K562 (cell line): ENCODE results near the gene RASGEF1C. TPM values are rescaled to one million over a fixed set of nuclear protein-coding genes. Genes with fewer than 3 reads are reported as not detected.

ENCODE experiments used
- ATAC-seq: fragments of 200-7000 bp; cut with Tn5 transposase; 3 replicates; pipeline ENCODE4 v1.9.1; 2020; ENCODE audit warnings: moderate library complexity
- BruUV-seq: library from RNA; stranded (reverse); fragments of 400-500 nt; replicated peaks from 2 replicates; lab custom pipeline; 2021; lab: Mats Ljungman, UMichigan
- CTCF ChIA-PET: fragments of 300-600 bp; formaldehyde crosslinking; extraction: SDS; loops from one replicate; lab custom pipeline; 2021; ENCODE audit warnings: low intra/inter-chr PET ratio; lab: Yijun Ruan, JAX
- POLR2A ChIA-PET: fragments of 300-600, 350-650 bp; sonication (Branson Sonifier 250); formaldehyde crosslinking; extraction: SDS; loops from one replicate; lab custom pipeline; 2021; ENCODE audit warnings: antibody characterized with exemption, inconsistent platforms; lab: Yijun Ruan, JAX
- DNase-seq, 4 experiments: peaks; one replicate each; pipeline versions ENCODE4 v3.0.0 to v3.0.0-alpha.2; 2011 to 2018; ENCODE audit warnings: low spot score in 3 of 4, mixed read lengths in 3 of 4; ENCODE audit errors: extremely low read depth in 1 of 4
- FAIRE-seq: peaks from 2 replicates; lab custom pipeline; 2011; peaks lifted over from hg19 to GRCh38; lab: Jason Lieb, UNC
- H2AFZ ChIP-seq: 2 replicates; pipeline ENCODE4 v1.6.0; 2011; ENCODE audit warnings: low read depth, low read length, control low read depth, inconsistent platforms
- H3K27ac ChIP-seq: fragments of 200-600 bp; 3 replicates; pipeline ENCODE4 v1.8.0; 2011; ENCODE audit warnings: low read depth, mild to moderate bottlenecking, control low read depth, inconsistent platforms, low read length, moderate library complexity, mixed read lengths; ENCODE audit errors: extremely low read depth
- H3K27me3 ChIP-seq, 2 experiments: fragments of 300-600 bp in 1 of 2; 2 replicates in 1 of 2; 3 replicates in 1 of 2; pipeline versions ENCODE4 v1.6.0 to v1.8.0; 2011; ENCODE audit warnings: inconsistent platforms in 2 of 2, low read length in 2 of 2, mild to moderate bottlenecking in 1 of 2, mixed read lengths in 1 of 2, moderate library complexity in 1 of 2; ENCODE audit not compliant: control insufficient read depth in 2 of 2, insufficient read depth in 2 of 2
- H3K36me3 ChIP-seq: fragments of 300-600 bp; 3 replicates; pipeline ENCODE4 v1.8.0; 2011; ENCODE audit warnings: mild to moderate bottlenecking, low read length, inconsistent platforms; ENCODE audit not compliant: control insufficient read depth, insufficient read depth
- H3K4me1 ChIP-seq, 2 experiments: fragments of 200-600 bp in 1 of 2; replicated peaks in 1 of 2; 2 replicates in 1 of 2; 3 replicates in 1 of 2; pipeline versions ENCODE4 v1.5.1 to v1.8.0; 2011; ENCODE audit warnings: inconsistent platforms in 2 of 2, low read length in 2 of 2, mild to moderate bottlenecking in 1 of 2, mixed read lengths in 1 of 2, moderate library complexity in 1 of 2; ENCODE audit not compliant: control insufficient read depth in 2 of 2, insufficient read depth in 2 of 2
- H3K4me2 ChIP-seq: 2 replicates; pipeline ENCODE4 v1.6.1; 2011; ENCODE audit warnings: low read length, control low read depth, inconsistent platforms, mixed read lengths; ENCODE audit not compliant: insufficient read depth
- H3K4me3 ChIP-seq: fragments of 200-600 bp; sonication (generic), shearing (Covaris generic); 2 replicates; pipeline ENCODE4 v1.5.1; 2016; ENCODE audit warnings: control low read depth, inconsistent platforms
- H3K79me2 ChIP-seq: fragments of 200-600 bp; 3 replicates; pipeline ENCODE4 v1.8.0; 2011; ENCODE audit warnings: low read length, inconsistent platforms; ENCODE audit not compliant: control insufficient read depth, insufficient read depth
- H3K9ac ChIP-seq, 2 experiments: 2 replicates each; pipeline versions ENCODE4 v1.6.0 to v1.6.1; 2011; ENCODE audit warnings: low read depth in 2 of 2, low read length in 2 of 2, control low read depth in 1 of 2, inconsistent platforms in 1 of 2, mild to moderate bottlenecking in 1 of 2, mixed read lengths in 1 of 2; ENCODE audit not compliant: insufficient read depth in 1 of 2
- H3K9me1 ChIP-seq: one replicate; pipeline ENCODE4 v1.6.0; 2011; ENCODE audit warnings: inconsistent platforms, mild to moderate bottlenecking, low read length, moderate library complexity; ENCODE audit not compliant: control insufficient read depth, insufficient read depth
- H3K9me3 ChIP-seq: replicated peaks from 2 replicates; pipeline ENCODE4 v1.5.1; 2011; ENCODE audit warnings: low read depth, low read length, inconsistent platforms; ENCODE audit not compliant: control insufficient read depth, insufficient read depth
- H4K20me1 ChIP-seq: replicated peaks from 2 replicates; pipeline ENCODE4 v1.6.1; 2011; ENCODE audit warnings: low read length, inconsistent platforms, mixed read lengths; ENCODE audit not compliant: control insufficient read depth, insufficient read depth
- THRB ChIP-seq: fragments of 450-650 bp; formaldehyde crosslinking; conservative IDR thresholded peaks from 2 replicates; pipeline ENCODE4 v1.4.0; 2022; ENCODE audit warnings: mild to moderate bottlenecking, missing genetic modification characterization
- WGBS: fragments of 100-300 bp; shearing (Covaris generic); methylation state at CpG from one replicate; pipeline ENCODE4 v1.1.6; 2016; ENCODE audit warnings: low coverage, mixed read lengths; ENCODE audit not compliant: insufficient coverage; ENCODE audit errors: missing lambda C conversion rate; 5-methylcytosine and 5-hydroxymethylcytosine counted together
- in situ Hi-C: fragments of 300-500 bp; cut with MboI; formaldehyde crosslinking; loops from 4 replicates; pipeline ENCODE4 v1.15.0; 2018; ENCODE audit warnings: inconsistent platforms, mixed read lengths
- intact Hi-C: fragments of 100-400 bp; cut with micrococcal nuclease; formaldehyde crosslinking; loops from 2 replicates; pipeline ENCODE4 v1.14.2; 2022
- polyA plus RNA-seq, 8 experiments: library from polyadenylated mRNA; depleted of rRNA in 4 of 8; stranded (reverse) in 5 of 8; unstranded in 3 of 8; fragments of >200 nt; fragmentation: Nextera tagmentation in 2 of 8; fragmentation: Illumina TruSeq in 1 of 8; extraction: Ambion mirVana in 2 of 8; extraction: Trizol in 1 of 8; gene quantifications; 2 replicates each; pipeline versions ENCODE4 v1.2.1 to v1.2.3, GENCODE V29; 2011 to 2014; ENCODE audit warnings: inconsistent platforms in 1 of 8, missing spikeins in 1 of 8
- total RNA-seq, 7 experiments: library from RNA; depleted of rRNA in 6 of 7; stranded (reverse); fragments of >200 nt in 6 of 7; fragmentation: Illumina TruSeq in 2 of 7; extraction: Trizol in 2 of 7; gene quantifications; 2 replicates each; pipeline versions ENCODE4 v1.2.1 to v1.2.3, GENCODE V29; 2011 to 2021; ENCODE audit warnings: low replicate concordance in 1 of 7
- TF ChIP-seq, protein P1 (sequence below): fragments of 250-450 bp; sonication (Bioruptor Pico); IDR thresholded peaks from 2 replicates; pipeline ENCODE4 v1.8.0; 2021; ENCODE audit warnings: moderate library complexity, mild to moderate bottlenecking, inconsistent platforms
- TF ChIP-seq, protein P2 (sequence below): sonication (generic); formaldehyde crosslinking; IDR thresholded peaks from 2 replicates; pipeline ENCODE4 v1.9.0; 2022; ENCODE audit warnings: mild to moderate bottlenecking, missing genetic modification reagents

Gene RASGEF1C
- total and polyA plus RNA-seq, 9 of the 15 experiments (the other 6 are each of a cell fraction or from before 2014, with no cell fraction given) = 0.04 to 1.1 (median 0.21) TPM; not detected in 4

DNA sequence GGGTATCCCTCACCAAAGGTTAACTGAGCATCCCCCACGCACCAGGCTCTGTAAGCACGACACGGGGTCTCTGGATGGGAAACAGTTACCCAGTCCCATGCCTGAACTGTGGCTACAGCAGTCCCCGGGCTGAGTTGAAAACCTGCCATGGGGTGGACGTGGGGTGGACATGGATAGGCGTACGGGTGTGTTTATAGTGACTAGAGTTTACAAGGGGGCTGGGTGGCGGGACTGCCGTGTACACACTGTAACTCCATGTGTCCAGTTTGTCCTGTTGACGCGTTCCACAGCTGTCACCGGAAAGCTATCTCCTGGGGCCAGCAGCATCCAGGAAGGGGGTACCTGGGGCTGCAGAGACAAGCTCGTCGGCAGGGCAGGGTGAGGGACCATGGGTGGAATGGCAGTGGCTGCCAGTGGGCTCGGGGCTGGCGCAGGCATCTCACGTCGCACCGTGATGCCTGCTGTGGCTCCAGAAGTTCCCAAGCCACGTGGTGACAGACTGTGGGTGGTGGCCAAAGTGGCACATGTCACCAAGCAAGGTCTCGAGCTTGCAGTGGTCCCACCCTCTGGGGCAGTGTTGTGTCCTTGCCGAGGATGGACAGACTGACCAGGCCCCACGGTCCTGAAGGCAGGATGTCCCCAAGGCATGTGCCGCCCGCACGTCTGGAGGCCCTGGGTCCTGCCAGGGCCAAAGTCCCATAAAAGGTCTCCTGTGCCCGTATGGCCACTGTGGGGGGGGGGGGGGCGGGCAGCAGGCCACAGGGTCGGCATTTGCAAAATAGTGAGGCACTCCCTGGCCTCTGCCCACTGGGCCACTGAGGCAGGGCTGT is 108.2 kb downstream of the RASGEF1C start (continued):
- TF ChIP-seq, protein P1, sequence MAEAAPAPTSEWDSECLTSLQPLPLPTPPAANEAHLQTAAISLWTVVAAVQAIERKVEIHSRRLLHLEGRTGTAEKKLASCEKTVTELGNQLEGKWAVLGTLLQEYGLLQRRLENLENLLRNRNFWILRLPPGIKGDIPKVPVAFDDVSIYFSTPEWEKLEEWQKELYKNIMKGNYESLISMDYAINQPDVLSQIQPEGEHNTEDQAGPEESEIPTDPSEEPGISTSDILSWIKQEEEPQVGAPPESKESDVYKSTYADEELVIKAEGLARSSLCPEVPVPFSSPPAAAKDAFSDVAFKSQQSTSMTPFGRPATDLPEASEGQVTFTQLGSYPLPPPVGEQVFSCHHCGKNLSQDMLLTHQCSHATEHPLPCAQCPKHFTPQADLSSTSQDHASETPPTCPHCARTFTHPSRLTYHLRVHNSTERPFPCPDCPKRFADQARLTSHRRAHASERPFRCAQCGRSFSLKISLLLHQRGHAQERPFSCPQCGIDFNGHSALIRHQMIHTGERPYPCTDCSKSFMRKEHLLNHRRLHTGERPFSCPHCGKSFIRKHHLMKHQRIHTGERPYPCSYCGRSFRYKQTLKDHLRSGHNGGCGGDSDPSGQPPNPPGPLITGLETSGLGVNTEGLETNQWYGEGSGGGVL (CRISPR knock-in tag) = no peak

GRCh38 chr5:180099733-180100611 is 109.0 kb downstream of the RASGEF1C start:
- Histone ChIP-seq H3K27me3 (no peaks in the 10 kb centered on the region), H4K20me1 (no peaks in the 10 kb centered on the region), H3K27ac (no peak overlapping the region), H3K4me2 (no peak overlapping the region), H3K4me1 (peaks cover 4 to 19% of the 10 kb centered on the region in 2 experiments; a peak in 4 of 5 replicates), H3K36me3 (no peaks in the 10 kb centered on the region), H3K9ac (no peak overlapping the region), H3K9me1 (no peaks in the 10 kb centered on the region), H3K4me3 (no peak overlapping the region), H3K9me3 (no peaks in the 10 kb centered on the region; the same call in 1 of the 2 replicates), H3K79me2 (no peaks in the 10 kb centered on the region), H2AFZ (no peak overlapping the region)
- FAIRE-seq (no peak), ATAC-seq (no peak), DNase-seq (no peak)
- intact Hi-C loops = no loop called here
- CTCF ChIA-PET = no interaction called here
- in situ Hi-C loops = no loop called here
- POLR2A ChIA-PET = no interaction called here
- no TSS peak for BruUV-seq
- TF ChIP-seq THRB (CRISPR knock-in tag) = no peak
- TF ChIP-seq, protein P2, sequence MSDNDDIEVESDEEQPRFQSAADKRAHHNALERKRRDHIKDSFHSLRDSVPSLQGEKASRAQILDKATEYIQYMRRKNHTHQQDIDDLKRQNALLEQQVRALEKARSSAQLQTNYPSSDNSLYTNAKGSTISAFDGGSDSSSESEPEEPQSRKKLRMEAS = no peak
- WGBS = 54% methylated on average over 16 of the region's 18 CpGs
